Measurements from ENCODE around the gene LRRK1.

Gene LRRK1

GRCh38 chr15:100918690-100919480 is at the start of gene LRRK1:
TSS of gene LRRK1 (plus strand) at chr15:100919357. CDS start at chr15:100924633, 5,276 bp downstream.
- DNase-seq = peak; percentile 1 to 29

GRCh38 chr15:100873029-100873677 is 46.0 kb upstream of the LRRK1 start:
- DNase-seq = peak; percentile 48 to 60

GRCh38 chr15:100875495-100875894 is 43.7 kb upstream of the LRRK1 start:
- no peak for DNase-seq

- no peak for DNase-seq
Measured at GRCh38 chr15:100875976-100876375, 43.2 kb upstream of the LRRK1 start.

GRCh38 chr15:100877551-100877950 is 41.6 kb upstream of the LRRK1 start:
- DNase-seq = no peak

GRCh38 chr15:100878130-100878529 is 41.0 kb upstream of the LRRK1 start:
- no peak for DNase-seq

- no peak for DNase-seq
Measured at GRCh38 chr15:100878648-100879047, 40.5 kb upstream of the LRRK1 start.

GRCh38 chr15:100879061-100879463 is 40.1 kb upstream of the LRRK1 start:
- DNase-seq = no peak

GRCh38 chr15:100879464-100880138 is 39.6 kb upstream of the LRRK1 start, which contains the start of gene ALDH1A3:
TSS of gene ALDH1A3 (plus strand) at chr15:100879831. CDS start at chr15:100879908, 77 bp downstream.
- DNase-seq = no peak

GRCh38 chr15:100880139-100880896 is 38.8 kb upstream of the LRRK1 start:
- no peak for DNase-seq

GRCh38 chr15:100880897-100881242 is 38.3 kb upstream of the LRRK1 start:
- no peak for DNase-seq

- DNase-seq = no peak
Measured at GRCh38 chr15:100881573-100882336, 37.4 kb upstream of the LRRK1 start.

GRCh38 chr15:100885116-100885515 is 34.0 kb upstream of the LRRK1 start:
- DNase-seq = no peak

- no peak for DNase-seq
Measured at GRCh38 chr15:100885811-100886210, 33.3 kb upstream of the LRRK1 start.

GRCh38 chr15:100887211-100887913 is 31.8 kb upstream of the LRRK1 start:
- no peak for DNase-seq

GRCh38 chr15:100889385-100890050 is 29.6 kb upstream of the LRRK1 start:
- no peak for DNase-seq

GRCh38 chr15:100890051-100890720 is 29.0 kb upstream of the LRRK1 start:
- no peak for DNase-seq

GRCh38 chr15:100890850-100891249 is 28.3 kb upstream of the LRRK1 start:
- DNase-seq = no peak

GRCh38 chr15:100891307-100892012 is 27.7 kb upstream of the LRRK1 start:
- no peak for DNase-seq

GRCh38 chr15:100892013-100892355 is 27.2 kb upstream of the LRRK1 start:
- DNase-seq = no peak
